Activated naive CD4-positive, alpha-beta T cell treated with Interleukin-2 at 50 U/mL for 16 hours (primary cell): ENCODE results near the gene ZYX.

Experiments used
- DNase-seq: peaks from one replicate; pipeline ENCODE4 v3.0.0-alpha.2; 2020

The ZYX gene, protein sequence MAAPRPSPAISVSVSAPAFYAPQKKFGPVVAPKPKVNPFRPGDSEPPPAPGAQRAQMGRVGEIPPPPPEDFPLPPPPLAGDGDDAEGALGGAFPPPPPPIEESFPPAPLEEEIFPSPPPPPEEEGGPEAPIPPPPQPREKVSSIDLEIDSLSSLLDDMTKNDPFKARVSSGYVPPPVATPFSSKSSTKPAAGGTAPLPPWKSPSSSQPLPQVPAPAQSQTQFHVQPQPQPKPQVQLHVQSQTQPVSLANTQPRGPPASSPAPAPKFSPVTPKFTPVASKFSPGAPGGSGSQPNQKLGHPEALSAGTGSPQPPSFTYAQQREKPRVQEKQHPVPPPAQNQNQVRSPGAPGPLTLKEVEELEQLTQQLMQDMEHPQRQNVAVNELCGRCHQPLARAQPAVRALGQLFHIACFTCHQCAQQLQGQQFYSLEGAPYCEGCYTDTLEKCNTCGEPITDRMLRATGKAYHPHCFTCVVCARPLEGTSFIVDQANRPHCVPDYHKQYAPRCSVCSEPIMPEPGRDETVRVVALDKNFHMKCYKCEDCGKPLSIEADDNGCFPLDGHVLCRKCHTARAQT

DNA sequence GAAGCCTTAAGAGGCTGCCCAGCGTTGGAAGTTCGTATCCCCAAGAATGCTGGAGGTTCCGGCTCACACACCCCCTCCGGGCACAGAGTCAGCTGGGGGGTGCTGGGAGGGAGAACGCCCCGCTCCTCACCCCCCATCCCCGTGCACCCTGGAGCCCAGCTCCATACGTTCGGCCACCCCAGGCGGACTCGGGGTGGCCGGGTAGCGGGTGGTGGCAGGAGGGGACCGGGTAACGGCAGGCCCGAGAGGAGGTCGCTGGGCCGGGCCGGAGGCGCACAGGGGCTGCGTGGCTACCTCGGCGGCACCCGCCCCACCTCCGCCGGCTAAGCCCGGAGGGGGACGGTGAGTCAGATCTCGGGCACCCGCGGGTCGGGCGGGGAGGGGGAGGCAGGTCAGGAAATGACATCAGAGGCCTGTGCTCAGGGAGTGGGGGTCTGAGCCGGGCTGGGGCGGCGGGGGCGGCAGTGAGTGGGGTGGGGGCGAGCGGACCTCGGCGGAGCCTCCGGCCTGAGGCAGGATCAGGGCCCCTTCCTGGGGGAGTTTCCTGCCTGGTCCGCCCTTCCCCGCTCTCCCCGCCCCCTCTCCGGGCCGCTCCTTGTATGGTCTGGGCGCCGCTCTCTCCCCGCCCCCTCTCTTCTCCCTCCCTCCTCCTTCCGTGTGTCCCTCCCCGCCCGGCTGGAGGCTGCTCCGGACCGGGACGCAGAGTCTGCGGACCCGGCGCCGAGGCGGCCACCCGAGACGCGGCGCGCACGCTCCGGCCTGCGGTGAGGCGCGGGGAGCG, at the start of gene ZYX:
TSS of gene ZYX (plus strand) at position 700 of the 781 bp plus-strand sequence. CDS start 227 bp downstream, outside the sequence.
- DNase-seq, result peak; percentile 90

DNA sequence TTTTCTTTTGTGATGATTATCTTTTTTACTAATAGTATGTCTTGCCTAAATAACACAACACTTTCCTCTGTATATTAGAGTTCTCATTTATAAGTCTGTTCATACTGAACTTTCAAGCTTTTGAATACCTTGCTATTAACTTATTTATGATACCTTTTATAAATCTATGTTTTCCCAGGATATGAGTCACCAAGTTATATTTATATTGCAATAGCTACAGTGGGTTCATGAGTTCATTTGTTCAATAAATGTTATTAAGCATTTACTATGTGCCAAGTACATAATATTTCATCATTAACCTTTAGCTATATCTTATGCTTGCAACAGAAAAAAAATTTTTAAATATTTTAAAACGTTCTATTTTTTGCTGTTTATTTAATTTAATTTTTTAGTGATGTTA, 46.9 kb upstream of the ZYX start:
- no peak for DNase-seq

DNA sequence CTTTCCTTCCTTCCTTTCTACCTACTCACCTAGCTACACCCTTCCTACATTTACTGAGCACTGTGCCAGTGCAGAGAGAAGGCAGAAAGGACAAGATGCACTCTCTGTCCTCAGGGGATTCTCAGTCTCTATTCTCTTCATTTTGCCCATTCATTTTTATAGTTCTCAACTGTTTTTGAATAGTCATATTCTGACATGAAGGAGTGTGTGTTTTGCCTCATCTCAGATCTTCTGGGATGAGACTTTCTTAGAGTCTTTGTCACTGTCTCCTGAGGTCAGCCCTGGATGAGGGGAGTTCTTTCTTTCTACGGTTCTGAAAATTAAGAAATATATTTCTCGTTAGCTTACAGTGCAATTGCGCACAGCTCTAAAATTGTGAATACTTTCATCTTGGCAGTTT, 43.9 kb upstream of the ZYX start:
- DNase-seq, result no peak

DNA sequence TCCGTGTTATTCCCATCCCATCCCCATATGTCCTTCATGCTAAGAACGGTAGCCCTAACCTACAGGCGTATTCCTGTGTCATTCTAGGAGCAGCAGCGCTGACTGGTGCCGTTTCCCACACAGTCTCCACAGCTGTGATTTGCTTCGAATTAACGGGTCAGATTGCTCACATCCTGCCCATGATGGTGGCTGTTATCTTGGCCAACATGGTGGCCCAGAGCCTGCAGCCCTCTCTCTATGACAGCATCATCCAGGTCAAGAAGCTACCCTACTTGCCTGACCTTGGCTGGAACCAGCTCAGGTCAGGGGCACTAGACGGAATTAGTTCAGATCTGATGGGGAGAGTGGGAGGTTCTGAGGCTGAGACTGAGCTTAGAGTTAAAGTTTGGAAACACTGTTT, 39.3 kb upstream of the ZYX start:
- no peak for DNase-seq

DNA sequence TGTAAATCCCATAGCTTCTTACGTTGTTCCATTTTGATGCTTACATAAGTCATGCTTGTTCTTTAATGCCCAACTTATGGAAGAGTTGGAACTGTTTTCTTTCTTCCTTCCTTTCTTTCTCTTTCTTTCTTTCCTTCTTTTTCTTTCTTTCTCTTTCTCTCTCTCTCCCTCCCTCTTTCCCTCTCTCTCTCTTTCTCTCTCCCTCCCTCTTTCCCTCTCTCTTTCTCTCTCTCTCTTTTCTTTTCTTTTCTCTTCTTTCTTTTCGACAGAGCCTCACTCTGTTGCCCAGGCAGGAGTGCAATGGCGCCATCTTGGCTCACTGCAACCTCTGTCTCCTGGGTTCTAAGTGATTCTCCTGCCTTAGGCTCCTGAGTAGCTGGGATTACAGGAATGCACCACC, 37.5 kb upstream of the ZYX start:
- DNase-seq, result no peak

DNA sequence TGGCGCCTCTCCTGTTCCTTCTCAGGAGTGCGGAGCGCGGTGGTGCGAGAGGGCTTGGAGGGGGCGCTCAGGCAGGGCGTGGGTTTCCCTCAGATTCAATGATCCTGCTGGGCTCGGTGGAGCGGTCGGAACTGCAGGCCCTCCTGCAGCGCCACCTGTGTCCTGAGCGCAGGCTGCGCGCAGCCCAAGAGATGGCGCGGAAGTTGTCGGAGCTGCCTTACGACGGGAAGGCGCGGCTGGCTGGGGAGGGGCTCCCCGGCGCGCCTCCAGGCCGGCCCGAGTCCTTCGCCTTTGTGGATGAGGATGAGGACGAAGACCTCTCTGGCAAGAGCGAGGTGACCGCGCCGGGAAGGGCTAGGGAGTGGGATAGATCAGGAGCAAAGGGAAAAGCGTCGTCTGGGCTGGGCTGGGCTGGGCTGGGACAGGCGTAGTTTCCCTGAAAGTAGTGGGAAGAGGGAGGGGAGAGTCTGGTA, 35.7 kb upstream of the ZYX start:
- peak; percentile 71 for DNase-seq

DNA sequence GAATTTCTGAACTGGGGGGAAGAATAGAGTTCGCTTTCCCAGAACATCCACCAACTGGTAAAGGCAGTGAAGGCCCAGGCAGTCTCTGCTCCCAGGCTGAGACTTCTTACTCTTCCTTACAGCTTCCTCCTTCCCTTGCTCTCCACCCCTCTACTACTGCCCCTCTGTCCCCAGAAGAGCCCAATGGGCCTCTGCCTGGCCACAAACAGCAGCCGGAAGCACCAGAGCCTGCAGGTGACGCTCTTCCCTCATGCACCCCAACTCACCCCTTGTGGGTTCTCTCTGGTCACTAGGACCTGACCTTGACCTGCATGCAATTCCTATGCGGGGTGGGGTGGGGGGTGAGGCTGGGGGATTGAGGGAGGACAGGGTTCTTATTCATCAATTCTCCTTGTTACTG, 35.1 kb upstream of the ZYX start:
- no peak for DNase-seq

DNA sequence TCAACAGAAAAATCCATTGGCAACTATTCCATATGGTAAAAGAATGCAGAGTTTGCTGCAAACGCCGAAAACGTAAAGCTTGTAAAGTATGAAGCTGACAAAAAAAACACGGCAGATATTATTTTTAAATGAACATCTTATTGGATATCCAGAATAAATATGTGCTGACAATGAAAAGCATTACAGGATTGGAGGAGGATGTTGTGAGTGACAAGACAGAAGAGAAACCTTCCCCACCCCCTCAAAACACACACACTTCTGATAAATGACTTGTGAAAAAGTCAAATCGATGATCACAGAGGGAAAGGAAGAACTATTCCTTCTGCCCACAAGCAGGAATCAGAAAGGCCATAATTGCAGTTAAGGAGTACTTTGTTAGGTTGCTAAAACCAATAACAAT, 33.2 kb upstream of the ZYX start:
- no peak for DNase-seq

DNA sequence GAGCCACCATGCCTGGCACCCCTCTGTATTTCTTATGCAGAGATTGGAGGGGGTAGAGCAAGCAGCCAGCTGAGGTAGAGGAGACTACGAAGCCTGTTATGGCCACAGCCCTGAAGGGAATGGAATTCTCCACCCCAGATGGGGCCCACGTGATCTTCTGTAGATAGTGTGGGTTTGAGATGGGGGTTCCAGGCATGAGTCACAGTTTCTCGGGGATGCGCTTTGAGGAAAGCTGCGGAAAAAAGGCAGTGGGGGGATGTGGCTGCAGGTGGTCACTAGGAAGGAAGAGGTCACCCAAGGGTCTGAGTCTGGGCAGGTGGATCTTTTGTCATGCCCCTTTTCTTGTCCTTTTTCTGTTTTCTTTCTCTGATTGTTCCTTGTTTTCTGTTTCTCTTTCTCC, 30.1 kb upstream of the ZYX start:
- no peak for DNase-seq

DNA sequence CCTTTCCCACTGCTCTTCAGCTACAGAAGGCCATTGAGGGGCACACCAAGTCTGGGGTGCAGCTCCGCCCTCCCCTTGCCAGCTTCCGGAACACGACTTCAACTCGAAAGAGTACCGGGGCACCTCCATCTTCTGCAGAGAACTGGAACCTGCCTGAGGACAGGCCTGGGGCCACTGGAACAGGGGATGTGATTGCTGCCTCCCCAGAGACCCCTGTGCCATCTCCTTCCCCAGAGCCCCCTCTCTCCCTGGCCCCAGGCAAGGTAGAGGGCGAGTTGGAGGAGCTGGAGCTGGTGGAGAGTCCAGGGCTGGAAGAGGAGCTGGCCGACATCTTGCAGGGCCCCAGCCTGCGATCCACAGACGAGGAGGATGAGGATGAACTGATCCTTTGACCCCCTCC, 29.6 kb upstream of the ZYX start:
- no peak for DNase-seq

DNA sequence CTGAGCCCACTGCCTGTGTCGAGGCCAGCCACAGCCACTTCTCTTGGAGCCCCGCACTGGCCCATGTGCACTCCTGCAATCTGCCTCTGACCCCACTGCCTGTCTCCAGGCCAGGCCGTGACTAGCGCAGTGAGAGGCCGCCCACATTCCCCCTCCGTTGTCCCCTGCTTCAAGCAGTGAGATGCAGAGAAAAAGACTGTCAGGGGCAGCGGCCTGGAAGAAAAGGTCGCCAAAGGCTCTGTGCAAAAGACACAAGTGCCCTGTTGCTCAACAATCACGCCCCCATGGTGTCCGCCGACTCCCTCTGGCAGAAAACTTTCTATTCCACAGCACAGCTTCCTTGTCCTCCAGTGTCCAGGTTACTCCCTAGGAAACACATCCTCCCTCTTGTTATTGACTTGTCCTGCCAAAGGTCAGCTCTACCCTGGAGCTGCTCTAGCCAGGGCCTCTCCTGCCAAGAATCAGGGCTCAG, 28.6 kb upstream of the ZYX start:
- no peak for DNase-seq

DNA sequence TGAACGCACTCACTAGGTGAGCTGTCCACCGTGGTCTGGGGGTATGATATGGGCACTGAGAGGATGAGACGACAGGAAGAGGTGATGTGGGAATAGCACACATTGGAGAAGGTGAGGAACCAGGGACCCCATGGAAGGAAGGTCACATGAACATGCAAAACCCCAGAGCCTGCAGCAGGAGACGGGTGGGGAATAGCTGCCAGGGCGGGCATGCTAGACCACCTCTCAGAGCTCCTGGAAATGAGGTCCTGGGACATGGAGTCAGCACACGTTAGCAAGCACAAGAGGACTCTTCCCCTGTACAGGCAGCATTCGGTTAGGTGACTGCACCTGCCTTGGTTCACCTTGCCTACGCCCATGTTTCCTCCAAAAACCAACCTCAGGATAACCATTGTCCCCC, 26.8 kb upstream of the ZYX start:
- DNase-seq, result no peak

DNA sequence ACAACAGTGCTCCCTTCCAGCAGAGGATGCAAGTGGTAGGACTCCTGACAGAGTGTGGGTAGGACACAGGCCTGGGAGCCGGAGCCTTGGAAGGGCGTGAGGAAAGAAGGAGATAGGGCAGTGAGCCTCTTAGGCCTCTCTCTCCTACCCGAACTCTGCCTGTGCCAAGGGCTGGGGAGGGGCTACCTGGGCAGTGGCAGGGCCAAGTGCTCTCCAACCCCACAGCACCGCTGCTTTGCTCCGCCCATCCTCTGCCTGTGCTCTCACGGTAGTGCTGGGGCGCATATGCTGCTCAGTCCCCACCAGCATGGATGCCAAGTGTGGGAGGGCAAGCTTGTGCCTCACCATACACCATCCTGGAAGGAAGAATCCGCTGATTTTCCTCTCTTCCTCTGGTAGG, 26.2 kb upstream of the ZYX start:
- DNase-seq, result no peak

DNA sequence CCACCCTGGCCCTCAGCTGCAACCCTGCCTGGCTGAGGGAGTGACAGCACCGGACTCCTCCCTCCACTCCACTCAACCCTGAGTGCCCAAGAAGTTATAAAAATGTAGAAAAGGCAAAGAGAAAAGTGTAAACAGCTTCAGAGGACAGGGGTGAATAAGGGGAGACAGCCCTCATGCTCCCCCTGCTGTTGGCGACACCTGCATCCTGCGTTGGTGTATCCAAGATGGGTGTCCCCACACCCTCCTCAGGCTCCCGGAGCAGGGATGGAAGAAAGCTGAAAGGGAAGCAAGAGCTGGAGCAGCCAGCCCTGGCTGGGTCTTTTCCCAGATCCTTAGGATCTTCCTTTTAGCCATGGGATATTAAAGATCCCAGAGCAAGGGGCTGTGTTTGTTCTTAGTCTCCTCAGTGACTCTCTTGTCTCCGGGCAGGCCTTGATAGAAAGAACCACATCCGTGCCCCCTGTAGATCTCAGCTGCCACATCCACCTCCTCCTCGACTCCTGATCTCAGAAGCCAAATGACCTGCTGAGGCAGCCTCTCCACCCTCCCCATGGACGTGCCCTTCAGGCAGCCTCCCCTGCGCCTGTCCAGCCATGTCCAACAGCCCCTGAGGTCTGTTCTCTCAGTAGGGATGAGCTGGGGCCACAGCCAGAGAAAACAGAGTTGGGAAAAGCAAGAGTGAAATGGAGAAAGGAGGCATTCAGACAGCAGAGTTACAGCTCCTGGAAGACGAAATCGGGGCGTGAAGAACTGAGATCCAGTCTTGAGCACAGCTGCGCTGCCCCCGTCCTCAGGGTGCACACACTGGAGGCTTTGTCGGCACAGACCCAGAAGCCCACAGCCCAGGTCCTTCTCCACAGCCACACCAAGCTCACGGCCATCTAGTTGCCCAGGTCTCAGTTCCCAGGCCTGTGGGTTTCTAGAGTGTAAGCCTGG, 25.4 kb upstream of the ZYX start:
- no peak for DNase-seq

DNA sequence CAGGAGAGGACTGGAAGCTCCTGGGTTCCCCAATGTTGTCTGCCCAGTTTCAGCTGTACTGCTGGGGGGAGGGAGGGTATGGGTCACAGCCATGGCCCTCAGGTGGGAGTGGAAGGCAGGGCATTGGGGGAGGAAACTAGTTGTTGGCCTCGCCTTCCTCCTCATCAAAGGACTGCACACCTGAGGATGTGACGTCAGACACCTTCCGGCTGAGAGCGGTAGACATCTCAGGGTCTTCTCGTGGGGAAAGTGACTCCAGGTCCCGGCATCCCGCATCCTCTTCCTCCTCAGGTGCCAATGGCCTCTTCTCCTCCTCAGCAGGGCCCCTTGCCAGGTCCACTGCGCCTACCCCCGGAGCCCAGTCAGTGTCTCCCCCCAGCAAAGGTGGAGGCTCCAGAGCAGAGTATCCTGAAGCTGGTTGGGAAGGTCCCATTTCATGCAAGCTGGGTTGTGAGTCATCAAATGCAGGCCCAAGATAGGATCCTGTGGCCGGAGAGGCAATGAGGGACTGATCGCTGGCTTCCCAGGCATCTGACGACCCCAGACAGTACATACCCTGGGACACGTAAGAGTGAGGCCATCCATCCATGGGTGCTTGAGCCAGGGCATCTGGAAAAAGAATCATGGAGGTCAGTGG, 24.6 kb upstream of the ZYX start:
- DNase-seq, result no peak

DNA sequence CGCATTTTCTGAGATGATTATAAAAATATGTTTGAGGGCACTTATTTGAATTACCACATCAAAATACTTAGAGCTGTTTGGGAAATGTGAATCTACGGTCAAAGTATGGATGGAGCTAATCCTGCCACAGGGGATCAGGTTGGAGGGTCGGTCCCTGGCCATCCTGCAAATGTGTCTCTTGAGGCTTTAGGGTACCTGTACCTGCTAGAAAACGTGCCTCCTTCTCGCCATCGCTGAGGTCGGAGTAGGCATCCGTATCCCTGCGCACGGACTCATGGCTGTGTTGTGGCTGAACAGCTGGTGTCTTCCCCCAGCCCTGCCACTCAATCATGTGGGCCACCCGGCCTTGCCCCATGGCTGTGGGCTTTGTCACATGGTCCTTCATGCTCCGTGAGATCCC, 22.5 kb upstream of the ZYX start:
- DNase-seq, result no peak

DNA sequence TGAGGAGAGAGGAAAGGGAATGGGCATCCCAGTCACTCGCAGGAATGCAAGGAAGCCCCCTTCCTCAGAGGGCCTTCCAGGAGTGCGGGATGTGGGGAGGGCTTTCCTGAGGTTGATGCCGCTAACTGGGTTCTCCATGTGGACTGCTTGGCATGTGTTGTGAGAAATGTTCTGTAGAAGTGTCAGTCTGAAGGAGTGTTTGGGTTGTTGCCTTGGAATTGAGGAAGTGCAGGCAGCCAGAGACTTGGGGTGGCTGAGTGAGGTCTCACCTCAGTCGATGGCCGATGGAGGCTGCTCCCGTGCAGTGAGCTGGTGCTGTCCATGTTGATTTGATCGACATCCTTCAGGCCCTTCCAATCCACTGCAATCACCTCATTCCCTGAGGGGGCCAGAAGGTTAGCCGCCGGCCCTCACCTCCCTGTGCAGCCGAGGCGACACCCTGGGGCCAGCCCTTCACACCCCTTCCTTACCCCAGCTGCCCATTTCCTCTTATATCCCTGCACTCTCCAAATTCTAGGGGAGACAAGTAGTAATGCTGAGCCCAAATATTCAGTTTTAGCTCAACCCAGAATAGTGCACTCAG, 21.3 kb upstream of the ZYX start:
- no peak for DNase-seq

DNA sequence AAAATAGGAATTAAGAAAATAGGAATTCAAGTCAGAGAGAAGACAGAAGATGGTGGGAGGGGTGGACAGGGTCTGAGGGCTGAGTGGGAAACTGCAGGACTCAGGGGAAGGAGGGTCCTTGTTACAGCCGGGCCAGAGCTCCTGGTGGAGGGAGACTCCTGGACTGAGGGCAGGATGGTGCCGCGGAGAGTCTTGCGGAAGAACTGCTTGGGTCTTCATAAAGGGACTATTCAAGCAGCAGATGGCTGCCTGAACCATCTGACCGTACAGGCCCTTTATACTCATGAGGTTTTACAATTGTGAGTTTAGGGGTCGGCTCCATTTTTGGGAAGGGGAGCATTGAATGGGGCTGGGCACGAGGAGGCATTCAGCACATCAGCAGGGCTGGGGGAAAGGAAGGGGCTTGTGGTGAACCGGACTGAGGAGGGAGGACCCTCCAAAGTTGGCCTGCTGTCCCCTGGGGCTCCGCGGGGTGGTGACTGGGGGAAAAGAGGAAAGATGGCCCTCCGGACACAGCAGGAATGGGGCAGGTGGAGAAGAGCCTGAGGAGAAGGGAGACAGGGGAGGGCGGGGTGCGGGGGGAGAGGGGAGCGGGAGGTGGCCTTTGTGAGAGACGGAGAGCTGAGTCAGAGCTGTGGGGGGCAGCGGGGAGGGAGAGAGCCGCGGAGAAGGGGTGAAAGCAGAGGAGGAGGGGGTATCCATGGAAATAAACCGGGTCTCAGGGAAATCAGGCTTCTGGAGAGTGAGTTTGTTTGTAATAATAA, 20.2 kb upstream of the ZYX start:
- no peak for DNase-seq

DNA sequence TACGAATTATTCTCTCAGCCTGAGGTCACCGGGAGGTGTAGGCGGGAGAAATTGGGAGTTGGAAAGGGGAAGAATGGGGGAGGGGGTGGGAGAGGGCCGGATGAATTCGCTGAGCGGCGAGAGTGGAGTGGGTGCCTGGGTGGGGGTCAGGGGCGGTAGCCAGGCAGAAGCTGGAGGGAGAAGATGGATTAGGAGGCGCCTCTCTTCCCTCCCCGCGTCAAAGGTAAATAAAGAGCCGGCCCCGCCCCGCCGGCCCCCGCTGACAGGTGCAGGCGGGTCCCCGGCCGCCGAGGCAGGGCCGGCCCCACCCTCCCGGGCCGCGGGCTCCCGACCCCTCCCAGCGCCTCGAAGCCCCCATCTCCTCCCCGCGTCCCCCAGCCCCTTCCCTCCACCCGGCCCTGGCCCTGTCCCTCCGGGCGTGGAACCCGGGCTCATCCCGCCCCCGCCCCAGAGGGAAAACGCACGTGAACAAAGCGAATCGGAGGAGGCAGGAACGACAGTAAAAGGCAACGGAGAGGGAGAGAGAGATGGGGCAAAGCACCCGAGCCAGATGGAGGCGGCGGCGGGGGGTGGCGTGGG, 19.5 kb upstream of the ZYX start:
- DNase-seq, result no peak
